GM12892 (cell line): ENCODE results near the gene CPT1C.

ENCODE experiments used
- POLR2A ChIP-seq: IDR thresholded peaks from 2 replicates; pipeline ENCODE4 v1.6.1; 2011; ENCODE audit warnings: low read depth, low read length, control low read depth
- TAF1 ChIP-seq: IDR thresholded peaks from 2 replicates; pipeline ENCODE4 v1.6.1; 2011; ENCODE audit warnings: low read depth, mild to moderate bottlenecking, control low read depth, low read length, borderline replicate concordance

DNA sequence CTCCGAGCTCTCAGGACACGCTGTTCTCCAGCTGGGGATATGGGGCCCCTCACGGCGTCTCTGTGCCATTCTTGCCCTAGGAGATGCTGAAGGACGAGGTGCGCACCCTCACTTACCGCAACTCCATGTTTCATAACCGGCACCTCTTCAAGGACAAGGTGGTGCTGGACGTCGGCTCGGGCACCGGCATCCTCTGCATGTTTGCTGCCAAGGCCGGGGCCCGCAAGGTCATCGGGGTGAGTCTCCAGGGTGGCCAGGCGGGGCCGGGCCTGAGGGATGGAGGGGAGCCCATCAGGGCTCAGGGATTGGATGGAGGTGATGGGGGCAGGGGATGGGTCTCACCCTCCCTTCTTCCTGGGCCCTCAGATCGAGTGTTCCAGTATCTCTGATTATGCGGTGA, 9.1 kb upstream of the CPT1C start:
- TF ChIP-seq POLR2A (no peak), TAF1 (no peak)
